Measurements from ENCODE around the gene BLMH. TPM values are rescaled to one million over a fixed set of nuclear protein-coding genes. Genes with fewer than 3 reads are reported as not detected.

The BLMH gene
- total RNA-seq, 1 donor from 2014 or later, result 36.2 TPM

DNA sequence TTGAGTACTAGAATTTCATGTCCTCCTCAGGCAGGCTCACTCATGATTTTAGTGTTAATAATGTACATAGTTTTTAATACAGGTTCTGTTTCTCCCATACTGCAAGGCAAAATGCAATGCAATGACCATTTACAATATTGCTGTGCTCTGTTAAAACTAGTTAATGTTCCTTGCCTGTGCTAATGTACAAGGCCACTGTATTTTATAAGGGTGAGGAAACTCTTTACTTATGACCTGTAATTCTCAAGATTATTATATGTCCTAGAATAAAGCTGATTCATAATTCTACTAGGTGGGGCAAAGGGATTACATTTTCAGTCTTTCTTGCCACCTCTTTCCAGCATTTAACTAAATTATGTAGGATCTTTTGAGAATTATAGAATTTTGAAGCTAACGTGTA lies 22.7 kb upstream of the BLMH start:
- no peak overlapping the region for H3K4me3 ChIP-seq (ENCODE audit: insufficient read depth, low read depth, low read length)
- Mint-ChIP-seq H3K4me3 (ENCODE audit: unreplicated experiment) (no peak overlapping the region), H3K36me3 (ENCODE audit: low read depth, unreplicated experiment) (no peaks in the 10 kb centered on the region), H3K4me1 (ENCODE audit: low read depth, unreplicated experiment) (peaks cover 1% of the 10 kb centered on the region), H3K27me3 (ENCODE audit: low read depth, unreplicated experiment) (peaks cover 9% of the 10 kb centered on the region), H3K27ac (ENCODE audit: unreplicated experiment) (no peak overlapping the region), H3K9me3 (ENCODE audit: unreplicated experiment) (peaks cover 1% of the 10 kb centered on the region)
- H3K4me2 ChIP-seq (ENCODE audit: low read length), result no peak overlapping the region
- no peaks in the 10 kb centered on the region for H4K20me1 ChIP-seq (ENCODE audit: insufficient read depth, low read length)
- no peaks in the 10 kb centered on the region for H3K36me3 ChIP-seq (ENCODE audit: insufficient read depth, low read length)
- no peak overlapping the region for H3K27ac ChIP-seq (ENCODE audit: low read depth, low read length)
- DNase-seq (ENCODE audit: low read depth), result no peak
- no peaks in the 10 kb centered on the region for H3K4me1 ChIP-seq (ENCODE audit: insufficient read depth, low read length)
- FAIRE-seq, result no peak
- H3K79me2 ChIP-seq (ENCODE audit: insufficient read depth, low read length), result no peaks in the 10 kb centered on the region
- H3K27me3 ChIP-seq (ENCODE audit: insufficient read depth, low read length), result peaks cover 5% of the 10 kb centered on the region
- H3K9ac ChIP-seq (ENCODE audit: low read length), result no peak overlapping the region
- TF ChIP-seq CTCF (IDR thresholded peaks at IDR 0.05; ENCODE audit: insufficient read depth, low read depth, low read length) (no peak), EZH2 (IDR thresholded peaks at IDR 0.05; ENCODE audit: insufficient read depth, low read length) (no peak)
- no peak overlapping the region for H2AFZ ChIP-seq (ENCODE audit: low read depth, low read length)
- H3K9me3 ChIP-seq (ENCODE audit: insufficient read depth, low read depth, low read length), result no peaks in the 10 kb centered on the region

GRCh38 chr17:30312226-30312625 lies 20.5 kb upstream of the BLMH start:
- Histone ChIP-seq H2AFZ (ENCODE audit: low read depth, low read length) (no peak overlapping the region), H3K27me3 (ENCODE audit: insufficient read depth, low read length) (peaks cover 5% of the 10 kb centered on the region), H4K20me1 (ENCODE audit: insufficient read depth, low read length) (no peaks in the 10 kb centered on the region), H3K79me2 (ENCODE audit: insufficient read depth, low read length) (no peaks in the 10 kb centered on the region), H3K9ac (ENCODE audit: low read length) (no peak overlapping the region), H3K4me3 (ENCODE audit: insufficient read depth, low read depth, low read length) (no peak overlapping the region), H3K4me1 (ENCODE audit: insufficient read depth, low read length) (no peaks in the 10 kb centered on the region), H3K9me3 (ENCODE audit: insufficient read depth, low read depth, low read length) (no peaks in the 10 kb centered on the region), H3K36me3 (ENCODE audit: insufficient read depth, low read length) (no peaks in the 10 kb centered on the region), H3K27ac (ENCODE audit: low read depth, low read length) (no peak overlapping the region), H3K4me2 (ENCODE audit: low read length) (no peak overlapping the region)
- TF ChIP-seq EZH2 (IDR thresholded peaks at IDR 0.05; ENCODE audit: insufficient read depth, low read length) (no peak), CTCF (IDR thresholded peaks at IDR 0.05; ENCODE audit: insufficient read depth, low read depth, low read length) (no peak)
- Mint-ChIP-seq H3K4me1 (ENCODE audit: low read depth, unreplicated experiment) (peaks cover 1% of the 10 kb centered on the region), H3K36me3 (ENCODE audit: low read depth, unreplicated experiment) (no peaks in the 10 kb centered on the region), H3K27me3 (ENCODE audit: low read depth, unreplicated experiment) (peaks cover 9% of the 10 kb centered on the region), H3K9me3 (ENCODE audit: unreplicated experiment) (no peaks in the 10 kb centered on the region), H3K27ac (ENCODE audit: unreplicated experiment) (no peak overlapping the region), H3K4me3 (ENCODE audit: unreplicated experiment) (no peak overlapping the region)
- DNase-seq (ENCODE audit: low read depth) (no peak), FAIRE-seq (no peak)

- H2AFZ ChIP-seq (ENCODE audit: low read depth, low read length), result no peak overlapping the region
- peaks cover 7% of the 10 kb centered on the region for H3K27me3 Mint-ChIP-seq (ENCODE audit: low read depth, unreplicated experiment)
- no peaks in the 10 kb centered on the region for H3K36me3 ChIP-seq (ENCODE audit: insufficient read depth, low read length)
- no peak overlapping the region for H3K9ac ChIP-seq (ENCODE audit: low read length)
- no peaks in the 10 kb centered on the region for H3K9me3 Mint-ChIP-seq (ENCODE audit: unreplicated experiment)
- H3K79me2 ChIP-seq (ENCODE audit: insufficient read depth, low read length), result no peaks in the 10 kb centered on the region
- no peak overlapping the region for H3K27ac Mint-ChIP-seq (ENCODE audit: unreplicated experiment)
- no peak for DNase-seq (ENCODE audit: low read depth)
- H3K4me1 ChIP-seq (ENCODE audit: insufficient read depth, low read length), result no peaks in the 10 kb centered on the region
- H3K4me3 Mint-ChIP-seq (ENCODE audit: unreplicated experiment), result no peak overlapping the region
- H4K20me1 ChIP-seq (ENCODE audit: insufficient read depth, low read length), result no peaks in the 10 kb centered on the region
- H3K9me3 ChIP-seq (ENCODE audit: insufficient read depth, low read depth, low read length), result no peaks in the 10 kb centered on the region
- H3K27ac ChIP-seq (ENCODE audit: low read depth, low read length), result no peak overlapping the region
- H3K4me3 ChIP-seq (ENCODE audit: insufficient read depth, low read depth, low read length), result no peak overlapping the region
- H3K36me3 Mint-ChIP-seq (ENCODE audit: low read depth, unreplicated experiment), result no peaks in the 10 kb centered on the region
- TF ChIP-seq EZH2 (IDR thresholded peaks at IDR 0.05; ENCODE audit: insufficient read depth, low read length) (no peak), CTCF (IDR thresholded peaks at IDR 0.05; ENCODE audit: insufficient read depth, low read depth, low read length) (no peak)
- peaks cover 1% of the 10 kb centered on the region for H3K4me1 Mint-ChIP-seq (ENCODE audit: low read depth, unreplicated experiment)
- H3K27me3 ChIP-seq (ENCODE audit: insufficient read depth, low read length), result peaks cover 5% of the 10 kb centered on the region
- no peak overlapping the region for H3K4me2 ChIP-seq (ENCODE audit: low read length)
- FAIRE-seq, result no peak
These were observed 18.8 kb upstream of the BLMH start for GRCh38 chr17:30310562-30310961.

All from astrocyte (in vitro differentiated cells and primary cell).